GM10266 (cell line): ENCODE measurements around the gene TNFRSF17.
"Not testable (repeated sequence)": the region's sequence is repeated elsewhere in the genome, so short reads cannot be mapped to it uniquely, and the experiment has no call there.

Source experiments
- DNase-seq: peaks from one replicate; pipeline ENCODE4 v3.0.0; 2012; ENCODE audit errors: extremely low spot score
- CTCF ChIP-seq: IDR thresholded peaks from 2 replicates; pipeline ENCODE4 v1.5.1; 2012; ENCODE audit warnings: mild to moderate bottlenecking, low read depth; ENCODE audit not compliant: control insufficient read depth, insufficient read depth; ENCODE audit errors: missing control alignments

The TNFRSF17 gene

GRCh38 chr16:11964761-11965551 lies at the start of gene TNFRSF17:
Gene TNFRSF17, plus strand, starts transcription at chr16:11965210. Its CDS starts 115 bp downstream, at chr16:11965325.
- no peak for TF ChIP-seq CTCF
- peak; percentile 66 for DNase-seq

GRCh38 chr16:11915644-11916523 lies 49.1 kb upstream of the TNFRSF17 start, which contains the start of gene GSPT1:
Gene GSPT1, minus strand, starts transcription at chr16:11915956. Its CDS starts 236 bp downstream, at chr16:11915720.
- peak; percentile 96 for DNase-seq
- peak; percentile 9 for TF ChIP-seq CTCF

GRCh38 chr16:11916524-11917285 lies 48.3 kb upstream of the TNFRSF17 start:
- DNase-seq, result no peak
- no peak for TF ChIP-seq CTCF

- DNase-seq, result not testable (repeated sequence)
These were observed 41.0 kb upstream of the TNFRSF17 start for GRCh38 chr16:11924046-11924445.

- not testable (repeated sequence) for DNase-seq
These were observed 37.7 kb upstream of the TNFRSF17 start for GRCh38 chr16:11927350-11927749.

- DNase-seq, result not testable (repeated sequence)
These were observed 23.1 kb upstream of the TNFRSF17 start, which contains the start of gene NPIPB2 for GRCh38 chr16:11941945-11942344. Gene NPIPB2, minus strand, starts transcription at chr16:11942045. Its CDS starts 0 bp downstream, at chr16:11942045.

- no peak for DNase-seq
- no peak for TF ChIP-seq CTCF
These were observed 18.6 kb upstream of the TNFRSF17 start for GRCh38 chr16:11946433-11946832.

- no peak for TF ChIP-seq CTCF
- DNase-seq, result no peak
These were observed 16.2 kb upstream of the TNFRSF17 start for GRCh38 chr16:11948819-11949218.
